Mesodermal cell (in vitro differentiated cells): ENCODE data around the gene MRPS11.
A peak's percentile ranks its signal among the peaks of the same experiment; 100 is the strongest.
"Not testable (repeated sequence)": the region's sequence is repeated elsewhere in the genome, so short reads cannot be mapped to it uniquely, and the experiment has no call there.

Experiments used
- H3K27ac ChIP-seq: 2 replicates; pipeline ENCODE4 v1.7.0; 2013; ENCODE audit warnings: mild to moderate bottlenecking, low read depth, low read length, moderate library complexity; ENCODE audit not compliant: severe bottlenecking
- H3K36me3 ChIP-seq: 2 replicates; pipeline ENCODE4 v1.7.1; 2013; ENCODE audit warnings: mild to moderate bottlenecking, low read length, moderate library complexity; ENCODE audit not compliant: control insufficient read depth, insufficient read depth
- H3K4me1 ChIP-seq: one replicate; pipeline ENCODE4 v1.7.1; 2013; ENCODE audit warnings: mild to moderate bottlenecking, low read length; ENCODE audit not compliant: insufficient read depth, control insufficient read depth, poor library complexity, severe bottlenecking
- H3K4me3 ChIP-seq: 2 replicates; pipeline ENCODE4 v1.7.0; 2013; ENCODE audit warnings: low read length, control low read depth, mild to moderate bottlenecking; ENCODE audit not compliant: insufficient read depth, poor library complexity, severe bottlenecking; ENCODE audit errors: extremely low read depth
- H3K9me3 ChIP-seq: 2 replicates; pipeline ENCODE4 v1.7.1; 2013; ENCODE audit warnings: mild to moderate bottlenecking, low read length, moderate library complexity; ENCODE audit not compliant: control insufficient read depth
- WGBS, 2 experiments: methylation state at CpG; one replicate each; pipeline ENCODE4 v1.1.5; 2013; ENCODE audit warnings: missing lambda C conversion rate in 2 of 2; ENCODE audit not compliant: insufficient coverage in 2 of 2; 5-methylcytosine and 5-hydroxymethylcytosine counted together

Gene MRPS11

GRCh38 chr15:88454867-88455810 lies 12.4 kb upstream of the MRPS11 start:
- no peak overlapping the region for H3K27ac ChIP-seq
- peaks cover 7% of the 10 kb centered on the region for H3K4me1 ChIP-seq
- WGBS, 2 experiments = 44 to 50% methylated on average over 9 of the region's 9 CpGs

GRCh38 chr15:88456733-88457132 lies 10.8 kb upstream of the MRPS11 start:
- Histone ChIP-seq H3K4me1 (peaks cover 9% of the 10 kb centered on the region), H3K9me3 (no peaks in the 10 kb centered on the region), H3K27ac (no peak overlapping the region), H3K36me3 (peaks cover 44% of the 10 kb centered on the region), H3K4me3 (no peak overlapping the region)
- WGBS, 2 experiments = 89 to 92% methylated on average over 2 of the region's 3 CpGs

More at GRCh38 chr15:88454867-88455810, 12.4 kb upstream of the MRPS11 start:
- H3K36me3 ChIP-seq = peaks cover 30% of the 10 kb centered on the region
- no peaks in the 10 kb centered on the region for H3K9me3 ChIP-seq
- no peak overlapping the region for H3K4me3 ChIP-seq

GRCh38 chr15:88463870-88464532 lies 3.5 kb upstream of the MRPS11 start:
- WGBS, 2 experiments = 60 to 100% methylated on average over 1 of the region's 2 CpGs
- Histone ChIP-seq H3K4me1 (peaks cover 41% of the 10 kb centered on the region), H3K36me3 (peaks cover 60% of the 10 kb centered on the region)

GRCh38 chr15:88465633-88466224 lies 1.8 kb upstream of the MRPS11 start:
- Histone ChIP-seq H3K4me1 (peaks cover 41% of the 10 kb centered on the region), H3K36me3 (peaks cover 51% of the 10 kb centered on the region), H3K9me3 (no peaks in the 10 kb centered on the region), H3K27ac (peak overlapping the region; percentile 93), H3K4me3 (peak overlapping the region; percentile 92)
- 83 to 100% methylated on average over 2 to 4 of the region's 4 CpGs for WGBS, 2 experiments

More at GRCh38 chr15:88463870-88464532, 3.5 kb upstream of the MRPS11 start:
- Histone ChIP-seq H3K4me3 (no peak overlapping the region), H3K27ac (peak overlapping the region; percentile 62), H3K9me3 (no peaks in the 10 kb centered on the region)

- peak overlapping the region; percentile 93 for H3K27ac ChIP-seq
- H3K4me1 ChIP-seq = peaks cover 26% of the 10 kb centered on the region
- WGBS, 2 experiments = 3% methylated on average over 10 to 13 of the region's 17 CpGs
- H3K9me3 ChIP-seq = no peaks in the 10 kb centered on the region
- H3K36me3 ChIP-seq = peaks cover 60% of the 10 kb centered on the region
- H3K4me3 ChIP-seq = peak overlapping the region; percentile 92
Observed at GRCh38 chr15:88467935-88468528, 524 bp downstream of the MRPS11 start.

GRCh38 chr15:88468721-88469120 lies 1.2 kb downstream of the MRPS11 start:
- Histone ChIP-seq H3K4me1 (peaks cover 19% of the 10 kb centered on the region), H3K4me3 (peak overlapping the region; percentile 92), H3K36me3 (peaks cover 59% of the 10 kb centered on the region)
- H3K27ac ChIP-seq, H3K9me3 ChIP-seq: not testable (repeated sequence)
- 93 to 99% methylated on average over 8 to 9 of the region's 10 CpGs for WGBS, 2 experiments

- no peak overlapping the region for H3K27ac ChIP-seq
- peaks cover 55% of the 10 kb centered on the region for H3K36me3 ChIP-seq
- peaks cover 13% of the 10 kb centered on the region for H3K4me1 ChIP-seq
- no peaks in the 10 kb centered on the region for H3K9me3 ChIP-seq
- H3K4me3 ChIP-seq = no peak overlapping the region
- WGBS, 2 experiments = 100% methylated on average over 2 of the region's 2 CpGs
Observed at GRCh38 chr15:88469321-88469720, 1.8 kb downstream of the MRPS11 start.

GRCh38 chr15:88470625-88471372 lies 3.3 kb downstream of the MRPS11 start:
- peaks cover 51% of the 10 kb centered on the region for H3K36me3 ChIP-seq
- no peaks in the 10 kb centered on the region for H3K4me1 ChIP-seq
- H3K4me3 ChIP-seq = no peak overlapping the region
- H3K27ac ChIP-seq = no peak overlapping the region
- 91 to 93% methylated on average over 5 of the region's 6 CpGs for WGBS, 2 experiments
- H3K9me3 ChIP-seq = no peaks in the 10 kb centered on the region

GRCh38 chr15:88472225-88472624 lies 4.7 kb downstream of the MRPS11 start:
- 84 to 100% methylated on average over 2 to 3 of the region's 4 CpGs for WGBS, 2 experiments
- Histone ChIP-seq H3K4me1 (no peaks in the 10 kb centered on the region), H3K9me3 (no peaks in the 10 kb centered on the region), H3K36me3 (peaks cover 65% of the 10 kb centered on the region), H3K27ac (no peak overlapping the region), H3K4me3 (no peak overlapping the region)
